Neural cell (in vitro differentiated cells): ENCODE measurements around the gene ACAA2. TPM values are rescaled to one million over a fixed set of nuclear protein-coding genes. Genes with fewer than 3 reads are reported as not detected.
"Not testable (repeated sequence)": the region's sequence is repeated elsewhere in the genome, so short reads cannot be mapped to it uniquely, and the experiment has no call there.

ENCODE experiments used
- H2AFZ ChIP-seq: fragments of 200-600, 300-800 bp; sonication (generic), shearing (Covaris generic); 2 replicates; pipeline ENCODE4 v1.6.0; 2014; ENCODE audit warnings: low read depth, mild to moderate bottlenecking, antibody characterized with exemption, low read length, moderate library complexity
- H3F3A ChIP-seq: fragments of 200-600 bp; shearing (Covaris generic); 2 replicates; pipeline ENCODE4 v1.6.1; 2016; ENCODE audit warnings: mild to moderate bottlenecking, moderate library complexity, mixed read lengths, antibody characterized with exemption, low read length; ENCODE audit not compliant: insufficient read depth, poor library complexity, severe bottlenecking
- H3K27ac ChIP-seq: fragments of 200-600, 300-800 bp; sonication (generic), shearing (Covaris generic); 2 replicates; pipeline ENCODE4 v1.5.1; 2014; ENCODE audit warnings: mild to moderate bottlenecking, low read length, moderate library complexity
- H3K27me3 ChIP-seq: fragments of 300-800, 200-600 bp; sonication (generic), shearing (Covaris generic); 2 replicates; pipeline ENCODE4 v1.6.0; 2014; ENCODE audit warnings: mild to moderate bottlenecking, low read depth, low read length, moderate library complexity; ENCODE audit not compliant: insufficient read depth
- H3K36me3 ChIP-seq: fragments of 300-800, 200-600 bp; sonication (generic), shearing (Covaris generic); 2 replicates; pipeline ENCODE4 v1.5.1; 2014; ENCODE audit warnings: mild to moderate bottlenecking, antibody characterized with exemption, low read length, moderate library complexity; ENCODE audit not compliant: insufficient read depth
- H3K4me2 ChIP-seq: fragments of 300-800, 200-600 bp; sonication (generic), shearing (Covaris generic); 2 replicates; pipeline ENCODE4 v1.6.0; 2014; ENCODE audit warnings: mild to moderate bottlenecking, low read length
- H3K4me3 ChIP-seq: fragments of 300-800, 200-600 bp; sonication (generic), shearing (Covaris generic); 2 replicates; pipeline ENCODE4 v1.5.1; 2014; ENCODE audit warnings: mild to moderate bottlenecking, low read length, moderate library complexity
- H3K79me2 ChIP-seq: fragments of 200-600 bp; shearing (Covaris generic); replicated peaks from 2 replicates; pipeline ENCODE4 v1.6.0; 2014; ENCODE audit warnings: mild to moderate bottlenecking, low read length, moderate library complexity; ENCODE audit not compliant: insufficient read depth
- H3K9ac ChIP-seq: fragments of 300-800, 200-600 bp; sonication (generic), shearing (Covaris generic); 2 replicates; pipeline ENCODE4 v1.6.1; 2016; ENCODE audit warnings: mild to moderate bottlenecking, low read length, mixed read lengths
- H3K9me2 ChIP-seq: fragments of 200-600 bp; shearing (Covaris generic); 2 replicates; pipeline ENCODE4 v1.6.1; 2016; ENCODE audit warnings: mild to moderate bottlenecking, low read length, mixed read lengths; ENCODE audit not compliant: insufficient read depth
- H3K9me3 ChIP-seq: fragments of 200-600, 300-800 bp; sonication (generic), shearing (Covaris generic); 2 replicates; pipeline ENCODE4 v1.6.1; 2016; ENCODE audit warnings: mild to moderate bottlenecking, mixed run types, low read length, moderate library complexity, mixed read lengths
- H4K20me1 ChIP-seq: fragments of 200-600 bp; shearing (Covaris generic); 2 replicates; pipeline ENCODE4 v1.6.1; 2016; ENCODE audit warnings: mild to moderate bottlenecking, mixed run types; ENCODE audit not compliant: insufficient read depth
- EP300 ChIP-seq: fragments of 450-650 bp; conservative IDR thresholded peaks from 2 replicates; pipeline ENCODE4 v1.6.1; 2014; ENCODE audit warnings: antibody characterized with exemption, mild to moderate bottlenecking, moderate library complexity; ENCODE audit not compliant: poor library complexity, severe bottlenecking
- EZH2 ChIP-seq: fragments of 200-600, 300-800 bp; shearing (Covaris generic), sonication (generic); IDR thresholded peaks from 2 replicates; pipeline ENCODE4 v1.6.1; 2014; ENCODE audit warnings: antibody characterized with exemption, low read length, borderline replicate concordance, mild to moderate bottlenecking; ENCODE audit not compliant: insufficient read depth, poor library complexity, severe bottlenecking
- MXI1 ChIP-seq: fragments of 450-650 bp; conservative IDR thresholded peaks from 2 replicates; pipeline ENCODE4 v1.6.1; 2014; ENCODE audit warnings: antibody characterized with exemption, mild to moderate bottlenecking; ENCODE audit not compliant: poor library complexity, severe bottlenecking
- POLR2AphosphoS5 ChIP-seq: IDR thresholded peaks from 2 replicates; pipeline ENCODE4 v1.6.1; 2012
- RAD21 ChIP-seq: fragments of 450-650 bp; conservative IDR thresholded peaks from 2 replicates; pipeline ENCODE4 v1.6.1; 2014; ENCODE audit warnings: antibody characterized with exemption, mild to moderate bottlenecking, moderate library complexity
- SMC3 ChIP-seq: fragments of 450-650 bp; conservative IDR thresholded peaks from 2 replicates; pipeline ENCODE4 v1.6.1; 2014; ENCODE audit warnings: antibody characterized with exemption, mild to moderate bottlenecking, moderate library complexity; ENCODE audit not compliant: poor library complexity
- TAF1 ChIP-seq: IDR thresholded peaks from 2 replicates; pipeline ENCODE4 v1.6.1; 2012; ENCODE audit warnings: low read depth
- polyA plus RNA-seq: library from polyadenylated mRNA; depleted of rRNA; stranded (reverse); fragments of >200 nt; gene quantifications from 2 replicates; pipeline ENCODE4 v1.2.3, GENCODE V29; 2014
- TF ChIP-seq, protein P1 (sequence below): fragments of 450-650 bp; IDR thresholded peaks from 2 replicates; pipeline ENCODE4 v1.5.1; 2014; ENCODE audit warnings: antibody characterized with exemption, mild to moderate bottlenecking, moderate library complexity; ENCODE audit not compliant: poor library complexity, severe bottlenecking
- TF ChIP-seq, protein P2 (sequence below): IDR thresholded peaks from 2 replicates; pipeline ENCODE4 v1.6.1; 2012; ENCODE audit warnings: borderline replicate concordance

Gene ACAA2
- polyA plus RNA-seq, 1 donor from 2014 or later = 6.3 TPM

DNA sequence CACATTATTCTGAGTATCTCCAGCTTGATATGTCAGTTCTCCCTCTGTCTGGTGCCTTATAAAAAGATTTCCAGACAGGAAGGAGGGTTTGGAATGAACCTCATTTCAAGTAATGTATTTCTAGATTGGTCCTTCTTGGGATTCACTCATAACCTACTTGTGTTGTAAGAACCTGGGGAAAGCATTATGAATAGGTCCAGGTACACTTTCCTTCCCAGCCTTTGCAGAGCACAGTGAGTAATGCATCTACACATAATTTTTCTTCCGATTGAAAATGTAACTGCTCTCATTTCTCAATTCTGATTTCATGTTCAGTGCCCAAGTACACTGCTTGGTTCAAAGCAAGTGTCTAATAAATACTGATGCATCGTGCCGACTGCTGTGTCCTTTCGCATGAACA, 25.0 kb upstream of the ACAA2 start:
- no peak overlapping the region for H3K4me3 ChIP-seq
- H3K36me3 ChIP-seq = no peaks in the 10 kb centered on the region
- H3K9me3 ChIP-seq = no peaks in the 10 kb centered on the region
- no peaks in the 10 kb centered on the region for H3K79me2 ChIP-seq
- no peaks in the 10 kb centered on the region for H3K9me2 ChIP-seq
- no peak overlapping the region for H3K27ac ChIP-seq
- TF ChIP-seq SMC3 (no peak), EP300 (no peak), RAD21 (no peak), TAF1 (no peak), POLR2AphosphoS5 (no peak), MXI1 (no peak), EZH2 (no peak)
- TF ChIP-seq, protein P1, sequence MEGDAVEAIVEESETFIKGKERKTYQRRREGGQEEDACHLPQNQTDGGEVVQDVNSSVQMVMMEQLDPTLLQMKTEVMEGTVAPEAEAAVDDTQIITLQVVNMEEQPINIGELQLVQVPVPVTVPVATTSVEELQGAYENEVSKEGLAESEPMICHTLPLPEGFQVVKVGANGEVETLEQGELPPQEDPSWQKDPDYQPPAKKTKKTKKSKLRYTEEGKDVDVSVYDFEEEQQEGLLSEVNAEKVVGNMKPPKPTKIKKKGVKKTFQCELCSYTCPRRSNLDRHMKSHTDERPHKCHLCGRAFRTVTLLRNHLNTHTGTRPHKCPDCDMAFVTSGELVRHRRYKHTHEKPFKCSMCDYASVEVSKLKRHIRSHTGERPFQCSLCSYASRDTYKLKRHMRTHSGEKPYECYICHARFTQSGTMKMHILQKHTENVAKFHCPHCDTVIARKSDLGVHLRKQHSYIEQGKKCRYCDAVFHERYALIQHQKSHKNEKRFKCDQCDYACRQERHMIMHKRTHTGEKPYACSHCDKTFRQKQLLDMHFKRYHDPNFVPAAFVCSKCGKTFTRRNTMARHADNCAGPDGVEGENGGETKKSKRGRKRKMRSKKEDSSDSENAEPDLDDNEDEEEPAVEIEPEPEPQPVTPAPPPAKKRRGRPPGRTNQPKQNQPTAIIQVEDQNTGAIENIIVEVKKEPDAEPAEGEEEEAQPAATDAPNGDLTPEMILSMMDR = no peak
- TF ChIP-seq, protein P2, sequence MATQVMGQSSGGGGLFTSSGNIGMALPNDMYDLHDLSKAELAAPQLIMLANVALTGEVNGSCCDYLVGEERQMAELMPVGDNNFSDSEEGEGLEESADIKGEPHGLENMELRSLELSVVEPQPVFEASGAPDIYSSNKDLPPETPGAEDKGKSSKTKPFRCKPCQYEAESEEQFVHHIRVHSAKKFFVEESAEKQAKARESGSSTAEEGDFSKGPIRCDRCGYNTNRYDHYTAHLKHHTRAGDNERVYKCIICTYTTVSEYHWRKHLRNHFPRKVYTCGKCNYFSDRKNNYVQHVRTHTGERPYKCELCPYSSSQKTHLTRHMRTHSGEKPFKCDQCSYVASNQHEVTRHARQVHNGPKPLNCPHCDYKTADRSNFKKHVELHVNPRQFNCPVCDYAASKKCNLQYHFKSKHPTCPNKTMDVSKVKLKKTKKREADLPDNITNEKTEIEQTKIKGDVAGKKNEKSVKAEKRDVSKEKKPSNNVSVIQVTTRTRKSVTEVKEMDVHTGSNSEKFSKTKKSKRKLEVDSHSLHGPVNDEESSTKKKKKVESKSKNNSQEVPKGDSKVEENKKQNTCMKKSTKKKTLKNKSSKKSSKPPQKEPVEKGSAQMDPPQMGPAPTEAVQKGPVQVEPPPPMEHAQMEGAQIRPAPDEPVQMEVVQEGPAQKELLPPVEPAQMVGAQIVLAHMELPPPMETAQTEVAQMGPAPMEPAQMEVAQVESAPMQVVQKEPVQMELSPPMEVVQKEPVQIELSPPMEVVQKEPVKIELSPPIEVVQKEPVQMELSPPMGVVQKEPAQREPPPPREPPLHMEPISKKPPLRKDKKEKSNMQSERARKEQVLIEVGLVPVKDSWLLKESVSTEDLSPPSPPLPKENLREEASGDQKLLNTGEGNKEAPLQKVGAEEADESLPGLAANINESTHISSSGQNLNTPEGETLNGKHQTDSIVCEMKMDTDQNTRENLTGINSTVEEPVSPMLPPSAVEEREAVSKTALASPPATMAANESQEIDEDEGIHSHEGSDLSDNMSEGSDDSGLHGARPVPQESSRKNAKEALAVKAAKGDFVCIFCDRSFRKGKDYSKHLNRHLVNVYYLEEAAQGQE = no peak
- no peak overlapping the region for H2AFZ ChIP-seq
- no peak overlapping the region for H3K9ac ChIP-seq
- H3F3A ChIP-seq = no peaks in the 10 kb centered on the region
- no peaks in the 10 kb centered on the region for H3K27me3 ChIP-seq
- no peaks in the 10 kb centered on the region for H4K20me1 ChIP-seq
- no peak overlapping the region for H3K4me2 ChIP-seq

DNA sequence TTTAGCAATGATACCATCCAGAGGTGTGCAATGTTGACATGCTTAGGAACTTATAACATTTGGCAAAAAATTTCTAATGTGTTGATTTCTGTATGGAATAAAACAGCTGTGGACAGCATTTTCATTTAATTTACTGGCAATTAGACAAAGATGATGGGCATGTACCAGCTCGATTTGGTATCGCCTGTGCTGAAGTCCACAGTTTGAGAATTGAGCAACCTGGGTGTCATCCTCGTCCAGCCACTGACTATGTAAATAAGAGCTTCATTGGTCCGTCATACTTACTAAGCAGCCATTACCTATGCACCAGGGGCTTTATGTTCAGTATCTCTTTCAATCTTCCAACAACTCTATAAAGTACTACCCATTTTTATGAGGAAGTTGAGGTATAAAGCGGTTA, 24.6 kb upstream of the ACAA2 start:
- Histone ChIP-seq H3K4me3 (no peak overlapping the region), H2AFZ (no peak overlapping the region), H3K9me2 (no peaks in the 10 kb centered on the region), H3K27ac (no peak overlapping the region), H3K79me2 (no peaks in the 10 kb centered on the region), H4K20me1 (no peaks in the 10 kb centered on the region), H3K36me3 (no peaks in the 10 kb centered on the region), H3K9ac (no peak overlapping the region), H3K27me3 (no peaks in the 10 kb centered on the region), H3F3A (no peaks in the 10 kb centered on the region), H3K4me2 (no peak overlapping the region), H3K9me3 (no peaks in the 10 kb centered on the region)
- TF ChIP-seq EZH2 (no peak), MXI1 (no peak), POLR2AphosphoS5 (no peak), TAF1 (no peak), RAD21 (no peak), EP300 (no peak), SMC3 (no peak)
- TF ChIP-seq, protein P2 = no peak
- TF ChIP-seq, protein P1 = no peak

DNA sequence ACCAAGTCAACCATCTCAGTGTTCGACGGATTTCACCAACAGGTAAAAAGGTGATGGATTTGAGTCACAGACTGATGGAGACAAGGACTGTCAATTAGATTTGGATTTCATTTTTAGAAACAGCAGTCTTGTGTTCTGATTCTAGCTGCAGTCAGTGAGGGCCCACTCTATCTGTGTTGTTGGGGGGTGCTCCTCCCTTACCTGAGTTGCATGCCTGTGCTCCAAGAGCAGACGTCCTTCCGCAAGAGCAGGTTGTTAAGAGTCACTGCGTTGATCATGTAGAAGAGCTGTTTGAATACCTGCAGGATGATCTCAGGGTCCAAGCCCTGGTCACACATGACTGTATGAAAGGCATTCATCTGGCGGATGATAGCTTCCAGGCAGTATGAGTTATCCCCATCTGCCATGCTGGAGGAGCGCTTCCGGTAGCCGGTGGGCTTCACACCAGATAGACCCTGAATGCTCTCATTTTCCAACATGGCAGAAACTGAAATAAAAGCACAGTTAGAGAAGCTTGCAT, 24.0 kb upstream of the ACAA2 start:
- not testable (repeated sequence) for H4K20me1 ChIP-seq, H3F3A ChIP-seq, H3K9me3 ChIP-seq, H3K9me2 ChIP-seq, H2AFZ ChIP-seq, H3K27me3 ChIP-seq, H3K27ac ChIP-seq, H3K4me3 ChIP-seq, H3K9ac ChIP-seq, H3K4me2 ChIP-seq, H3K79me2 ChIP-seq, H3K36me3 ChIP-seq
